PC-3 (cell line): ENCODE results near the gene PRLH. TPM values are rescaled to one million over a fixed set of nuclear protein-coding genes. Genes with fewer than 3 reads are reported as not detected.

Source experiments
- ATAC-seq: fragments of 200-7000 bp; cut with Tn5 transposase; 2 replicates; pipeline ENCODE4 v1.9.1; 2020; ENCODE audit warnings: mild to moderate bottlenecking, moderate library complexity
- BruUV-seq: library from RNA; stranded (reverse); fragments of 400-500 nt; replicated peaks from 2 replicates; lab custom pipeline; 2021; lab: Mats Ljungman, UMichigan
- CTCF ChIA-PET: fragments of 300-600 bp; sonication (Branson Sonifier 250); formaldehyde crosslinking; loops from one replicate; lab custom pipeline; 2022; ENCODE audit warnings: antibody characterized with exemption; lab: Charles Lee
- POLR2A ChIA-PET: fragments of 300-600 bp; sonication (Branson Sonifier 250); formaldehyde crosslinking; loops from one replicate; lab custom pipeline; 2022; ENCODE audit warnings: antibody characterized with exemption; ENCODE audit not compliant: unreplicated experiment; lab: Charles Lee
- DNase-seq: peaks from one replicate; pipeline ENCODE4 v3.0.0-alpha.2; 2015
- H2AFZ ChIP-seq: fragments of 300-600 bp; sonication (generic); 2 replicates; pipeline ENCODE4 v1.6.0; 2016; ENCODE audit warnings: antibody characterized with exemption, low read length
- H3F3A ChIP-seq: fragments of 300-600 bp; sonication (generic); one replicate; pipeline ENCODE4 v1.6.0; 2017; ENCODE audit warnings: antibody characterized with exemption, low read length, control low read depth, mild to moderate bottlenecking; ENCODE audit not compliant: unreplicated experiment
- H3K27ac ChIP-seq: fragments of 300-600 bp; sonication (generic); 2 replicates; pipeline ENCODE4 v1.5.1; 2016; ENCODE audit warnings: mild to moderate bottlenecking, low read length
- H3K27me3 ChIP-seq: fragments of 300-600 bp; sonication (generic); 2 replicates; pipeline ENCODE4 v1.6.1; 2016; ENCODE audit warnings: low read length, mixed read lengths
- H3K36me3 ChIP-seq: fragments of 300-600 bp; sonication (generic); 2 replicates; pipeline ENCODE4 v1.6.1; 2016; ENCODE audit warnings: low read depth, mixed run types, low read length, mixed read lengths
- H3K4me1 ChIP-seq: fragments of 300-600 bp; sonication (generic); 2 replicates; pipeline ENCODE4 v1.5.1; 2016; ENCODE audit warnings: low read length; ENCODE audit not compliant: insufficient read depth
- H3K4me2 ChIP-seq: fragments of 300-600 bp; sonication (generic); 2 replicates; pipeline ENCODE4 v1.6.0; 2016; ENCODE audit warnings: low read length
- H3K4me3 ChIP-seq: fragments of 300-600 bp; sonication (generic); 2 replicates; pipeline ENCODE4 v1.5.1; 2016; ENCODE audit warnings: mild to moderate bottlenecking, low read length, mixed read lengths
- H3K79me2 ChIP-seq: fragments of 300-600 bp; sonication (generic); 2 replicates; pipeline ENCODE4 v1.6.1; 2017; ENCODE audit warnings: low read length, mixed read lengths
- H3K9ac ChIP-seq: fragments of 300-600 bp; sonication (generic); 2 replicates; pipeline ENCODE4 v1.6.0; 2016; ENCODE audit warnings: mild to moderate bottlenecking, low read length
- H3K9me2 ChIP-seq: fragments of 300-600 bp; sonication (generic); replicated peaks from 2 replicates; pipeline ENCODE4 v1.6.1; 2016; ENCODE audit warnings: mixed run types, low read length, mixed read lengths
- H3K9me3 ChIP-seq: fragments of 300-600 bp; sonication (generic); 2 replicates; pipeline ENCODE4 v1.6.1; 2016; ENCODE audit warnings: low read length, mixed read lengths
- H4K20me1 ChIP-seq: fragments of 300-600 bp; sonication (generic); 2 replicates; pipeline ENCODE4 v1.6.1; 2016; ENCODE audit warnings: low read length, mixed read lengths
- CTCF ChIP-seq: fragments of 300-600 bp; sonication (generic); conservative IDR thresholded peaks from 2 replicates; pipeline ENCODE4 v1.5.1; 2017; ENCODE audit warnings: antibody characterized with exemption, low read depth, mild to moderate bottlenecking, low read length
- EZH2 ChIP-seq: fragments of 300-600 bp; sonication (generic); IDR thresholded peaks from one replicate; pipeline ENCODE4 v1.6.1; 2017; ENCODE audit warnings: antibody characterized with exemption, mild to moderate bottlenecking, low read length; ENCODE audit not compliant: unreplicated experiment
- EZH2phosphoT487 ChIP-seq: fragments of 300-600 bp; sonication (generic); IDR thresholded peaks from 2 replicates; pipeline ENCODE4 v1.6.1; 2018; ENCODE audit warnings: mild to moderate bottlenecking, antibody characterized with exemption, low read length, borderline replicate concordance
- intact Hi-C: fragments of 100-400 bp; cut with micrococcal nuclease; formaldehyde crosslinking; loops from 2 replicates; pipeline ENCODE4 v1.9.0; 2023
- total RNA-seq: library from RNA; depleted of rRNA; stranded (reverse); fragments of >200 nt; gene quantifications from 2 replicates; pipeline ENCODE4 v1.2.3, GENCODE V29; 2014

PRLH gene
- total RNA-seq, 1 experiment from 2014 or later: not detected

GRCh38 chr2:237576974-237577373, 10.6 kb downstream of the PRLH start:
- DNase-seq (no peak), ATAC-seq (no peak)
- no peaks in the 10 kb centered on the region for H3K9me3 ChIP-seq
- BruUV-seq: no TSS peak
- H3K27me3 ChIP-seq: no peaks in the 10 kb centered on the region
- CTCF ChIA-PET: interaction anchor here (0.7 kb wide), 1 partner anchor 30 kb away, joined by 3 read pairs; no protein-coding TSS in a partner anchor
- TF ChIP-seq EZH2: no peak
- no peak for TF ChIP-seq EZH2phosphoT487
- no peak for TF ChIP-seq CTCF
- no peaks in the 10 kb centered on the region for H3K36me3 ChIP-seq
- no peak overlapping the region for H3K9ac ChIP-seq
- no peak overlapping the region for H3K4me3 ChIP-seq
- no peak overlapping the region for H3K27ac ChIP-seq
- 0 out of 2 replicates have a peak, but pooled peaks cover 3% of the 10 kb centered on the region for H3K79me2 ChIP-seq
- no peaks in the 10 kb centered on the region for H3F3A ChIP-seq
- POLR2A ChIA-PET: no interaction called here
- intact Hi-C loops: no loop called here
- H2AFZ ChIP-seq: no peak overlapping the region
- peaks cover 25% of the 10 kb centered on the region for H3K4me1 ChIP-seq
- no peaks in the 10 kb centered on the region for H3K9me2 ChIP-seq
- no peaks in the 10 kb centered on the region for H4K20me1 ChIP-seq
- no peak overlapping the region for H3K4me2 ChIP-seq

- no peak overlapping the region for H2AFZ ChIP-seq
- no peak overlapping the region for H3K27ac ChIP-seq
- H3K9me3 ChIP-seq: no peaks in the 10 kb centered on the region
- intact Hi-C loops: no loop called here
- ATAC-seq (no peak), DNase-seq (no peak)
- BruUV-seq: no TSS peak
- H3K4me3 ChIP-seq: no peak overlapping the region
- ChIA-PET POLR2A (no interaction called here), CTCF (interaction anchor here (0.7 kb wide), 1 partner anchor 31 kb away, joined by 3 read pairs; no protein-coding TSS in a partner anchor)
- no peaks in the 10 kb centered on the region for H3K9me2 ChIP-seq
- no peaks in the 10 kb centered on the region for H3K27me3 ChIP-seq
- H3K79me2 ChIP-seq: 0 out of 2 replicates have a peak, but pooled peaks cover 3% of the 10 kb centered on the region
- H3K4me2 ChIP-seq: no peak overlapping the region
- no peaks in the 10 kb centered on the region for H3F3A ChIP-seq
- no peak for TF ChIP-seq EZH2
- no peaks in the 10 kb centered on the region for H3K36me3 ChIP-seq
- H3K4me1 ChIP-seq: peaks cover 20% of the 10 kb centered on the region
- no peak overlapping the region for H3K9ac ChIP-seq
- H4K20me1 ChIP-seq: no peaks in the 10 kb centered on the region
Measured at GRCh38 chr2:237577458-237577857, 11.1 kb downstream of the PRLH start.

- no TSS peak for BruUV-seq
- H3K4me2 ChIP-seq: no peak overlapping the region
- no peak overlapping the region for H2AFZ ChIP-seq
- DNase-seq: no peak
- H4K20me1 ChIP-seq: no peaks in the 10 kb centered on the region
- H3K27me3 ChIP-seq: no peaks in the 10 kb centered on the region
- ChIA-PET POLR2A (no interaction called here), CTCF (no interaction called here)
- H3F3A ChIP-seq: no peaks in the 10 kb centered on the region
- H3K4me3 ChIP-seq: no peak overlapping the region
- intact Hi-C loops: no loop called here
- H3K9me2 ChIP-seq: no peaks in the 10 kb centered on the region
- H3K36me3 ChIP-seq: no peaks in the 10 kb centered on the region
- no peak for TF ChIP-seq CTCF
- TF ChIP-seq EZH2phosphoT487: no peak
- no peak for TF ChIP-seq EZH2
- no peak for ATAC-seq
- H3K27ac ChIP-seq: no peak overlapping the region
- no peak overlapping the region for H3K9ac ChIP-seq
- H3K9me3 ChIP-seq: no peaks in the 10 kb centered on the region
- peaks cover 19% of the 10 kb centered on the region for H3K4me1 ChIP-seq
- 0 out of 2 replicates have a peak, but pooled peaks cover 3% of the 10 kb centered on the region for H3K79me2 ChIP-seq
Measured at GRCh38 chr2:237577956-237578870, 11.8 kb downstream of the PRLH start.
